ENCODE results near the gene FIP1L1. TPM values are rescaled to one million over a fixed set of nuclear protein-coding genes. Genes with fewer than 3 reads are reported as not detected.

The FIP1L1 gene
- total and polyA plus RNA-seq, 2 of the 4 experiments (the other 2 are of a cell fraction), result 31.1 to 37.5 TPM

- CTCF ChIA-PET, result no interaction called here
- no peak overlapping the region for H3K18ac ChIP-seq (ENCODE audit: low read depth, low read length)
- H4K5ac ChIP-seq (ENCODE audit: low read depth, low read length), result no peak overlapping the region
- ATAC-seq (ENCODE audit: low read depth) (no peak), DNase-seq (no peak)
- no peaks in the 10 kb centered on the region for H3K79me1 ChIP-seq (ENCODE audit: low read depth in 1 of 2, low read length in 2 of 2)
- no peak overlapping the region for H2AFZ ChIP-seq (replicated peaks; ENCODE audit: low read length, poor library complexity)
- H2AK5ac ChIP-seq (ENCODE audit: low read depth, low read length), result no peak overlapping the region
- H3K9me3 ChIP-seq (ENCODE audit: control insufficient read depth, insufficient read depth, low read length), result no peaks in the 10 kb centered on the region
- no peak overlapping the region for H3K14ac ChIP-seq (replicated peaks; ENCODE audit: low read depth, low read length)
- H3K23ac ChIP-seq (ENCODE audit: low read depth, low read length), result no peak overlapping the region
- in situ Hi-C loops (cut with MboI; ENCODE audit: low sequenced_read_pairs), result loop anchor here (10.0 kb wide), 1 partner anchor 726 kb away; the partner anchor contains the start of gene PDGFRA
- H3K9me1 ChIP-seq (ENCODE audit: insufficient read depth, low read length), result no peaks in the 10 kb centered on the region
- H3K4ac ChIP-seq (ENCODE audit: low read depth, low read length), result 0 out of 2 replicates have a peak overlapping the region, but pooled peaks have one; percentile 23
- H3K9ac ChIP-seq (ENCODE audit: low read depth, low read length), result no peak overlapping the region
- H4K20me1 ChIP-seq (ENCODE audit: insufficient read depth, low read length), result no peaks in the 10 kb centered on the region
- H3K4me2 ChIP-seq (ENCODE audit: low read depth, low read length), result no peak overlapping the region
- POLR2A ChIA-PET (ENCODE audit: unreplicated experiment), result no interaction called here
- TF ChIP-seq MXI1 (IDR thresholded peaks at IDR 0.05; ENCODE audit: borderline replicate concordance, low read depth, low read length) (no peak), ELK1 (IDR thresholded peaks at IDR 0.05; ENCODE audit: borderline replicate concordance, low read depth, low read length) (no peak), FOS (IDR thresholded peaks at IDR 0.05; ENCODE audit: low read depth, low read length) (no peak), RFX5 (IDR thresholded peaks at IDR 0.05; ENCODE audit: low read depth, low read length) (no peak), CEBPB (IDR thresholded peaks at IDR 0.05; ENCODE audit: low read depth, low read length) (no peak), MAFK (IDR thresholded peaks at IDR 0.05; ENCODE audit: low read depth, low read length) (no peak), NFE2L2 (IDR thresholded peaks at IDR 0.05; ENCODE audit: low read depth, low read length) (no peak), SMC3 (IDR thresholded peaks at IDR 0.05; ENCODE audit: low read depth, low read length) (no peak), POLR2A (IDR thresholded peaks at IDR 0.05; ENCODE audit: low read depth, low read length) (no peak), MAZ (IDR thresholded peaks at IDR 0.05; ENCODE audit: borderline replicate concordance, low read depth, low read length) (no peak), RCOR1 (IDR thresholded peaks at IDR 0.05; ENCODE audit: insufficient replicate concordance, low read length) (no peak), CHD1 (IDR thresholded peaks at IDR 0.05; ENCODE audit: low read depth, low read length) (no peak), RAD21 (IDR thresholded peaks at IDR 0.05; ENCODE audit: low read length) (no peak), BHLHE40 (IDR thresholded peaks at IDR 0.05; ENCODE audit: low read depth, low read length) (no peak)
- TF ChIP-seq, protein P1, sequence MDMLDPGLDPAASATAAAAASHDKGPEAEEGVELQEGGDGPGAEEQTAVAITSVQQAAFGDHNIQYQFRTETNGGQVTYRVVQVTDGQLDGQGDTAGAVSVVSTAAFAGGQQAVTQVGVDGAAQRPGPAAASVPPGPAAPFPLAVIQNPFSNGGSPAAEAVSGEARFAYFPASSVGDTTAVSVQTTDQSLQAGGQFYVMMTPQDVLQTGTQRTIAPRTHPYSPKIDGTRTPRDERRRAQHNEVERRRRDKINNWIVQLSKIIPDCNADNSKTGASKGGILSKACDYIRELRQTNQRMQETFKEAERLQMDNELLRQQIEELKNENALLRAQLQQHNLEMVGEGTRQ (IDR thresholded peaks at IDR 0.05; ENCODE audit: low read depth, low read length), result no peak
- TF ChIP-seq, protein P2, sequence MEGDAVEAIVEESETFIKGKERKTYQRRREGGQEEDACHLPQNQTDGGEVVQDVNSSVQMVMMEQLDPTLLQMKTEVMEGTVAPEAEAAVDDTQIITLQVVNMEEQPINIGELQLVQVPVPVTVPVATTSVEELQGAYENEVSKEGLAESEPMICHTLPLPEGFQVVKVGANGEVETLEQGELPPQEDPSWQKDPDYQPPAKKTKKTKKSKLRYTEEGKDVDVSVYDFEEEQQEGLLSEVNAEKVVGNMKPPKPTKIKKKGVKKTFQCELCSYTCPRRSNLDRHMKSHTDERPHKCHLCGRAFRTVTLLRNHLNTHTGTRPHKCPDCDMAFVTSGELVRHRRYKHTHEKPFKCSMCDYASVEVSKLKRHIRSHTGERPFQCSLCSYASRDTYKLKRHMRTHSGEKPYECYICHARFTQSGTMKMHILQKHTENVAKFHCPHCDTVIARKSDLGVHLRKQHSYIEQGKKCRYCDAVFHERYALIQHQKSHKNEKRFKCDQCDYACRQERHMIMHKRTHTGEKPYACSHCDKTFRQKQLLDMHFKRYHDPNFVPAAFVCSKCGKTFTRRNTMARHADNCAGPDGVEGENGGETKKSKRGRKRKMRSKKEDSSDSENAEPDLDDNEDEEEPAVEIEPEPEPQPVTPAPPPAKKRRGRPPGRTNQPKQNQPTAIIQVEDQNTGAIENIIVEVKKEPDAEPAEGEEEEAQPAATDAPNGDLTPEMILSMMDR (conservative IDR thresholded peaks at IDR 0.05; ENCODE audit: low read depth, low read length), result no peak
- no TSS peak for BruUV-seq (replicated peaks)
- H3K27ac ChIP-seq (ENCODE audit: insufficient read depth, low read length), result no peak overlapping the region
- H2BK120ac ChIP-seq (ENCODE audit: low read depth, low read length), result no peak overlapping the region
- H3K36me3 ChIP-seq (ENCODE audit: control insufficient read depth, insufficient read depth, low read length), result no peaks in the 10 kb centered on the region
- H2AK9ac ChIP-seq (replicated peaks; ENCODE audit: low read depth, low read length, poor library complexity), result no peak overlapping the region
- H3K27me3 ChIP-seq (ENCODE audit: control insufficient read depth, insufficient read depth, low read length), result no peaks in the 10 kb centered on the region
- no peak overlapping the region for H4K91ac ChIP-seq (ENCODE audit: insufficient read depth, low read depth, low read length)
- WGBS, 2 experiments (ENCODE audit: extremely low coverage in 2 of 2, insufficient read length in 1 of 2), result no CpG with 5 or more reads among the region's 2 CpGs
- 0 out of 2 replicates have a peak overlapping the region, but pooled peaks have one; percentile 21 for H2BK20ac ChIP-seq (ENCODE audit: low read depth, low read length)
- dilution Hi-C loops (cut with HindIII; ENCODE audit: low sequenced_read_pairs, unreplicated experiment), result no loop called here
- peaks cover 2% of the 10 kb centered on the region for H3K4me1 ChIP-seq (ENCODE audit: control insufficient read depth, insufficient read depth, low read length)
- H3K56ac ChIP-seq (ENCODE audit: extremely low read depth, insufficient read depth, low read length), result no peak overlapping the region
- no peak overlapping the region for H4K8ac ChIP-seq (ENCODE audit: low read depth in 2 of 2, low read length in 2 of 2)
- H2BK5ac ChIP-seq (ENCODE audit: low read depth, low read length, poor library complexity, severe bottlenecking), result no peak overlapping the region
- H2BK15ac ChIP-seq (ENCODE audit: low read depth, low read length), result no peak overlapping the region
- intact Hi-C loops (cut with micrococcal nuclease), result loop anchor here (10.0 kb wide), 1 partner anchor 286 kb away; no protein-coding TSS in a partner anchor
- no peak overlapping the region for H3K4me3 ChIP-seq (ENCODE audit: insufficient read depth, low read depth, low read length)
These were observed 121.3 kb downstream of the FIP1L1 start for GRCh38 chr4:53498706-53499105.
